Subcutaneous adipose tissue (tissue), 4 donors: ENCODE measurements around the gene DNAJC25. TPM values are rescaled to one million over a fixed set of nuclear protein-coding genes. Genes with fewer than 3 reads are reported as not detected.

ENCODE experiments used
- CTCF ChIP-seq: fragments of 450-650 bp; IDR thresholded peaks from one replicate; pipeline ENCODE4 v1.5.1; 2016; ENCODE audit warnings: low read depth, mild to moderate bottlenecking, control low read depth, antibody characterized with exemption, moderate library complexity
- total RNA-seq, 4 donors: library from RNA; depleted of rRNA; stranded (reverse); fragments of >200 nt; gene quantifications; one replicate each; pipeline ENCODE4 v1.1.0, GENCODE V29; 2016

DNAJC25 gene
- total RNA-seq, 4 donors from 2014 or later, result 10.4 to 12.8 (median 11.6) TPM

- TF ChIP-seq CTCF, result no peak
Measured at GRCh38 chr9:111658943-111659342, 27.8 kb downstream of the DNAJC25 start.

GRCh38 chr9:111659691-111660090, 28.6 kb downstream of the DNAJC25 start:
- no peak for TF ChIP-seq CTCF

- TF ChIP-seq CTCF, result no peak
Measured at GRCh38 chr9:111661150-111661801, 30.1 kb downstream of the DNAJC25 start, which contains the start of gene GNG10. GNG10 (plus strand) TSS chr9:111661605; CDS start chr9:111661635, 30 bp downstream.

- TF ChIP-seq CTCF, result no peak
Measured at GRCh38 chr9:111661802-111662521, 30.8 kb downstream of the DNAJC25 start.

GRCh38 chr9:111662576-111663300, 31.6 kb downstream of the DNAJC25 start:
- no peak for TF ChIP-seq CTCF

- TF ChIP-seq CTCF, result no peak
Measured at GRCh38 chr9:111663301-111663823, 32.2 kb downstream of the DNAJC25 start.

GRCh38 chr9:111668026-111668573, 37.0 kb downstream of the DNAJC25 start:
- TF ChIP-seq CTCF, result no peak
